Cardiac muscle cell (in vitro differentiated cells and primary cell): ENCODE results near the gene DYNAP. TPM values are rescaled to one million over a fixed set of nuclear protein-coding genes. Genes with fewer than 3 reads are reported as not detected.
A peak's percentile ranks its signal among the peaks of the same experiment; 100 is the strongest.

ENCODE experiments used
- DNase-seq, 2 donors: peaks; one replicate each; pipeline versions ENCODE4 v3.0.0 to v3.0.0-alpha.2; 2010 to 2017; ENCODE audit warnings: low read depth in 1 of 2, low spot score in 1 of 2
- H3K27ac ChIP-seq: fragments of 200-600 bp; sonication (generic); 2 replicates; pipeline ENCODE4 v1.5.1; 2016
- H3K27me3 ChIP-seq: fragments of 200-600 bp; sonication (generic); 2 replicates; pipeline ENCODE4 v1.6.0; 2016; ENCODE audit warnings: control low read depth
- H3K36me3 ChIP-seq: fragments of 200-600 bp; sonication (generic); 2 replicates; pipeline ENCODE4 v1.5.1; 2016; ENCODE audit warnings: control low read depth
- H3K4me1 ChIP-seq: fragments of 200-600 bp; sonication (generic); 2 replicates; pipeline ENCODE4 v1.8.1; 2017; ENCODE audit warnings: low read depth, mild to moderate bottlenecking, mixed run types
- H3K4me3 ChIP-seq: fragments of 200-600 bp; sonication (generic); 2 replicates; pipeline ENCODE4 v1.5.1; 2016; ENCODE audit warnings: mild to moderate bottlenecking
- H3K9me3 ChIP-seq: fragments of 200-600 bp; sonication (generic); 2 replicates; pipeline ENCODE4 v1.5.1; 2017; ENCODE audit warnings: low read depth, mild to moderate bottlenecking, control low read depth
- polyA plus RNA-seq: library from polyadenylated mRNA; unstranded; fragments of >200 nt; fragmentation: Nextera tagmentation; extraction: Ambion mirVana; gene quantifications from 2 replicates; pipeline ENCODE4 v1.2.1, GENCODE V29; 2016
- total RNA-seq: library from RNA; depleted of rRNA; stranded (reverse); fragments of >200 nt; gene quantifications from 2 replicates; pipeline ENCODE4 v1.2.3, GENCODE V29; 2016
- TF ChIP-seq, protein P1 (sequence below): IDR thresholded peaks from 2 replicates; pipeline ENCODE4 v1.5.1; 2012; ENCODE audit warnings: low read depth, mild to moderate bottlenecking, low read length

The DYNAP gene
- total and polyA plus RNA-seq, 2 experiments from 2014 or later = not detected

DNA sequence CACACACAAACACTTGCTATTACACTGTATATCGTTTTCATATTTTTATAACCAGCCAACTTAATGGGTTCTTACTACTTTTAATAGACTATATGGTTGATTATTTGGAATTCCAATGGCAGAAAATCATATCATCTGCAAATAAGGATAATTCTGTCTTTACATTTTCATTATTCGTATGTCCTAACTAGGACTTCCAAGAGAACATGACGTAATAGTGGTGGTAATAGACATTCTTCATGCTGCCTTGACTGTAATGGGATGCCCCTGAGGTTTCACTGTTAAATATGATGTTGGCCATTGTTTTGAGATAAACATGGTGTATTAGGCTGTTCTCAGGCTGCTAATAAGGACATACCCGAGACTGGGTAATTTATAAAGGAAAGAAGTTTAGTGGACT is 45.2 kb downstream of the DYNAP start:
- TF ChIP-seq, protein P1, sequence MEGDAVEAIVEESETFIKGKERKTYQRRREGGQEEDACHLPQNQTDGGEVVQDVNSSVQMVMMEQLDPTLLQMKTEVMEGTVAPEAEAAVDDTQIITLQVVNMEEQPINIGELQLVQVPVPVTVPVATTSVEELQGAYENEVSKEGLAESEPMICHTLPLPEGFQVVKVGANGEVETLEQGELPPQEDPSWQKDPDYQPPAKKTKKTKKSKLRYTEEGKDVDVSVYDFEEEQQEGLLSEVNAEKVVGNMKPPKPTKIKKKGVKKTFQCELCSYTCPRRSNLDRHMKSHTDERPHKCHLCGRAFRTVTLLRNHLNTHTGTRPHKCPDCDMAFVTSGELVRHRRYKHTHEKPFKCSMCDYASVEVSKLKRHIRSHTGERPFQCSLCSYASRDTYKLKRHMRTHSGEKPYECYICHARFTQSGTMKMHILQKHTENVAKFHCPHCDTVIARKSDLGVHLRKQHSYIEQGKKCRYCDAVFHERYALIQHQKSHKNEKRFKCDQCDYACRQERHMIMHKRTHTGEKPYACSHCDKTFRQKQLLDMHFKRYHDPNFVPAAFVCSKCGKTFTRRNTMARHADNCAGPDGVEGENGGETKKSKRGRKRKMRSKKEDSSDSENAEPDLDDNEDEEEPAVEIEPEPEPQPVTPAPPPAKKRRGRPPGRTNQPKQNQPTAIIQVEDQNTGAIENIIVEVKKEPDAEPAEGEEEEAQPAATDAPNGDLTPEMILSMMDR = no peak
- no peaks in the 10 kb centered on the region for H3K9me3 ChIP-seq
- H3K36me3 ChIP-seq = no peaks in the 10 kb centered on the region
- no peak overlapping the region for H3K4me3 ChIP-seq
- no peak for DNase-seq
- H3K27me3 ChIP-seq = no peaks in the 10 kb centered on the region
- H3K27ac ChIP-seq = no peak overlapping the region
- no peaks in the 10 kb centered on the region for H3K4me1 ChIP-seq

DNA sequence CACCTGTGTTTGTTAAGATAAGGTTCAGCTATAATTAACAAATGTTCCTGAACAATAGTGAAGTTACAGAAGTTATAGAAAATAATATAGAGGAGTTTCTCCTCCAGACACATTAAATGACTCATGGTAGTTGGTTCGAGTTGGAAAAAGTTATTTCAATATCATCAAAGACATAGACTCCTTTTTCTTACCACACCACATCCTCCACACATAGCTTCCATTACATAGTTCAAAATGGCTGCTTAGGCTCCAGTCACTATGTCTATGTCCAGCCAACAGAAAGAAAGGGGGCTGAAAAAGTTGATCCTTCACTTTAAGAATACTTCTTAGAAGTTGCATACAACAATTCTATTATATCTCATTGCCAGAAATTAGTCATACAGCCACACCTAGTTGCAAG is 50.7 kb downstream of the DYNAP start:
- no peaks in the 10 kb centered on the region for H3K9me3 ChIP-seq
- no peaks in the 10 kb centered on the region for H3K4me1 ChIP-seq
- H3K4me3 ChIP-seq = no peak overlapping the region
- H3K27me3 ChIP-seq = no peaks in the 10 kb centered on the region
- H3K36me3 ChIP-seq = no peaks in the 10 kb centered on the region
- no peak for DNase-seq
- TF ChIP-seq, protein P1 = no peak
- H3K27ac ChIP-seq = no peak overlapping the region

DNA sequence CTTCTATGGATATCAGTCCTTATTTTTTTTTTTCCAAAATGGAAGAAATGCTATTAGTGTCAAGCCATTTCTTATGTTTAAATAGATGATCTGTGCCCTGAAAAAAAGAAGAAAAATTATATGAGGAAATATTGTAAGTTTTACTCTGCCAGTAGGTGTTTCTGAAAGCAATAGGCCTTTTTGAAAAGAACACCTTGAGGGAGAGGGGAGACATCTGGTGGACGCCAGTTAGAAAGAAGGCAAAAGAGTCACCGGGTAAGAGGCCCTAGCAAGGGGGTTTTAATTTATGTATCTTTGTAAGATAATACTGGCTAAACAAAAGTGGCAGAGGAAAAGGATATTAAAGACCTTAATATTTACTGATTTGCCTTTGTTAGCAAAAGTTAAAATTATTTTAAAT is 56.1 kb downstream of the DYNAP start:
- peak; percentile 51 to 56 for DNase-seq
- Histone ChIP-seq H3K36me3 (no peaks in the 10 kb centered on the region), H3K9me3 (no peaks in the 10 kb centered on the region), H3K27me3 (no peaks in the 10 kb centered on the region), H3K27ac (no peak overlapping the region), H3K4me3 (no peak overlapping the region), H3K4me1 (no peaks in the 10 kb centered on the region)
- TF ChIP-seq, protein P1 = peak; percentile 52

Other genes starting within 250 kb of the DYNAP start
- not detected in 2 replicates for gene STARD6, start 233.4 kb upstream of the DYNAP start, total RNA-seq
- 0.72 TPM in 1 of 2 replicates, not detected in the other for gene STARD6, start 233.4 kb upstream of the DYNAP start, polyA plus RNA-seq
- gene C18orf54, start 233.3 kb upstream of the DYNAP start, total RNA-seq = 1.3 and 2.5 TPM in 2 replicates
- 0.84 and 5.3 TPM in 2 replicates for gene C18orf54, start 233.3 kb upstream of the DYNAP start, polyA plus RNA-seq
- gene RAB27B, start 237.2 kb downstream of the DYNAP start, total RNA-seq = 0.09 and 0.14 TPM in 2 replicates
- gene RAB27B, start 237.2 kb downstream of the DYNAP start, polyA plus RNA-seq = 0.59 and 0.71 TPM in 2 replicates